ENCODE measurements around the gene LOXL1. TPM values are rescaled to one million over a fixed set of nuclear protein-coding genes. Genes with fewer than 3 reads are reported as not detected.

LOXL1 gene
- total and polyA plus RNA-seq, 4 experiments from 2014 or later: 1.6 to 13.1 (median 4.2) TPM

- intact Hi-C loops (cut with micrococcal nuclease): loop anchor here (2.0 to 10.0 kb wide), 4 partner anchors 65 to 1033 kb away; partner anchors contain the start of genes ARID3B, CLK3, LOXL1 and PPCDC
- H3K4me1 ChIP-seq (ENCODE audit: insufficient read depth, low read length): peaks cover 42% of the 10 kb centered on the region
- H3K4me3 ChIP-seq (ENCODE audit: low read length in 2 of 2): peak within 1 kb of the TSS; percentile 66 to 72
- peak; percentile 91 to 94 (median 91) for DNase-seq
- H3K27me3 ChIP-seq (ENCODE audit: insufficient read depth, low read length): no peaks in the 10 kb centered on the region
- H3K9me3 Mint-ChIP-seq: no peaks in the 10 kb centered on the region
- H3K27me3 Mint-ChIP-seq: no peaks in the 10 kb centered on the region
- no peaks in the 10 kb centered on the region for H3K9me3 ChIP-seq (ENCODE audit: control insufficient read depth in 1 of 2, low read length in 2 of 2)
- peak within 1 kb of the TSS; percentile 80 to 99 (median 84) for H3K4me3 Mint-ChIP-seq
- no peaks in the 10 kb centered on the region for H3K36me3 ChIP-seq (ENCODE audit: insufficient read depth, low read length)
- H3K4me1 Mint-ChIP-seq: peaks cover 26 to 59% (median 39%) of the 10 kb centered on the region in 4 donors
- peaks cover 4 to 14% of the 10 kb centered on the region in 2 donors for H3K36me3 Mint-ChIP-seq
- peak within 1 kb of the TSS; percentile 67 for H3K27ac ChIP-seq (ENCODE audit: low read depth, low read length)
- peak within 1 kb of the TSS; percentile 75 to 90 (median 86) for H3K27ac Mint-ChIP-seq
- CTCF ChIA-PET (ENCODE audit: partially characterized antibody): interaction anchor here (0.7 to 7.8 kb wide), 10 partner anchors 10 to 57 kb away, joined by 3 to 46 read pairs (median 3); no protein-coding TSS in a partner anchor
- POLR2A ChIA-PET (ENCODE audit: partially characterized antibody): interaction anchor here (0.6 to 1.6 kb wide), 6 partner anchors 9 to 28 kb away, joined by 3 to 5 read pairs (median 4); no protein-coding TSS in a partner anchor
Measured at GRCh38 chr15:73991726-73992593, 65.7 kb downstream of the LOXL1 start, which contains the start of gene STOML1. Gene STOML1 (minus strand): TSS chr15:73992295. CDS start chr15:73992223, 72 bp downstream.

DNA sequence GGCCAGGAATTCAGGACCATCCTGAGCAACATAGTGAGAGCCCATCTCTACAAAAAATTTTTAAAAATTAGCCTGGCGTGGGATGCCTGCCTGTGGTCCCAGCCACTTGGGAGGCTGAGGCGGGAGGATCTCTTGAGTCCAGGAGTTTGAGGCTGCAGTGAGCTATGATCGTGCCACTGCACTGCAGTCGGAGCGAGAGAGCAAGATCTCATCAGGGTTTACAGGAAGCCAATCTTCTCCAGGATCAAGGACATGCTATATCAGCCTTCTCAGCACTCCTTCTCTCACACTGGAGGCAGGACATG is 66.3 kb downstream of the LOXL1 start:
- peak overlapping the region; percentile 49 for H3K27ac ChIP-seq (ENCODE audit: low read depth, low read length)
- Mint-ChIP-seq H3K27ac (peak overlapping the region; percentile 64 to 90 (median 86)), H3K4me1 (peaks cover 29 to 65% (median 43%) of the 10 kb centered on the region in 4 donors), H3K9me3 (no peaks in the 10 kb centered on the region), H3K4me3 (peak overlapping the region; percentile 78 to 99 (median 84)), H3K27me3 (no peaks in the 10 kb centered on the region), H3K36me3 (peaks cover under 1 to 13% of the 10 kb centered on the region in 2 donors)
- no peaks in the 10 kb centered on the region for H3K27me3 ChIP-seq (ENCODE audit: insufficient read depth, low read length)
- peak overlapping the region; percentile 66 to 72 for H3K4me3 ChIP-seq (ENCODE audit: low read length in 2 of 2)
- no peaks in the 10 kb centered on the region for H3K36me3 ChIP-seq (ENCODE audit: insufficient read depth, low read length)
- peaks cover 48% of the 10 kb centered on the region for H3K4me1 ChIP-seq (ENCODE audit: insufficient read depth, low read length)
- POLR2A ChIA-PET (ENCODE audit: partially characterized antibody): interaction anchor here (0.6 to 1.6 kb wide), 6 partner anchors 9 to 28 kb away, joined by 3 to 5 read pairs (median 4); no protein-coding TSS in a partner anchor
- intact Hi-C loops (cut with micrococcal nuclease): loop anchor here (2.0 to 10.0 kb wide), 4 partner anchors 66 to 1032 kb away; partner anchors contain the start of genes ARID3B, CLK3, LOXL1 and PPCDC
- H3K9me3 ChIP-seq (ENCODE audit: control insufficient read depth in 1 of 2, low read length in 2 of 2): no peaks in the 10 kb centered on the region
- DNase-seq: no peak
- CTCF ChIA-PET (ENCODE audit: partially characterized antibody): interaction anchor here (0.7 to 7.8 kb wide), 10 partner anchors 11 to 56 kb away, joined by 3 to 46 read pairs (median 4); no protein-coding TSS in a partner anchor

- peaks cover 5% of the 10 kb centered on the region for H3K36me3 ChIP-seq (ENCODE audit: insufficient read depth, low read length)
- intact Hi-C loops (cut with micrococcal nuclease): loop anchor here (2.0 to 10.0 kb wide), 4 partner anchors 67 to 1031 kb away; partner anchors contain the start of genes ARID3B, CLK3, LOXL1 and PPCDC
- Mint-ChIP-seq H3K27ac (peak overlapping the region; percentile 73 to 98 (median 98)), H3K4me3 (peak overlapping the region; percentile 95 to 99 (median 98)), H3K36me3 (peaks cover 0 to 18% of the 10 kb centered on the region in 2 donors), H3K27me3 (no peaks in the 10 kb centered on the region), H3K9me3 (no peaks in the 10 kb centered on the region), H3K4me1 (peaks cover 30 to 73% (median 50%) of the 10 kb centered on the region in 4 donors)
- H3K4me1 ChIP-seq (ENCODE audit: insufficient read depth, low read length): peaks cover 56% of the 10 kb centered on the region
- H3K4me3 ChIP-seq (ENCODE audit: low read length in 2 of 2): peak overlapping the region; percentile 79 to 92
- DNase-seq: no peak
- ChIA-PET CTCF (ENCODE audit: partially characterized antibody) (interaction anchor here (0.7 to 7.8 kb wide), 20 partner anchors 9 to 1551 kb away, joined by 3 to 46 read pairs (median 4); no protein-coding TSS in a partner anchor), POLR2A (ENCODE audit: partially characterized antibody) (interaction anchor here (1.1 to 2.5 kb wide), 8 partner anchors 8 to 66 kb away, joined by 3 to 17 read pairs (median 6); no protein-coding TSS in a partner anchor)
- peak overlapping the region; percentile 89 for H3K27ac ChIP-seq (ENCODE audit: low read depth, low read length)
- no peaks in the 10 kb centered on the region for H3K27me3 ChIP-seq (ENCODE audit: insufficient read depth, low read length)
- H3K9me3 ChIP-seq (ENCODE audit: control insufficient read depth in 1 of 2, low read length in 2 of 2): no peaks in the 10 kb centered on the region
Measured at GRCh38 chr15:73993211-73993994, 67.1 kb downstream of the LOXL1 start.

- intact Hi-C loops (cut with micrococcal nuclease): loop anchor here (2.0 to 10.0 kb wide), 4 partner anchors 22 to 1030 kb away; partner anchors contain the start of genes ARID3B and PPCDC
- H3K4me1 Mint-ChIP-seq: peaks cover 35 to 84% (median 60%) of the 10 kb centered on the region in 4 donors
Measured at GRCh38 chr15:73994413-73994883, 68.2 kb downstream of the LOXL1 start, which contains the start of gene PML. Gene PML (plus strand): TSS chr15:73994716. CDS start chr15:73994813, 97 bp downstream.

DNA sequence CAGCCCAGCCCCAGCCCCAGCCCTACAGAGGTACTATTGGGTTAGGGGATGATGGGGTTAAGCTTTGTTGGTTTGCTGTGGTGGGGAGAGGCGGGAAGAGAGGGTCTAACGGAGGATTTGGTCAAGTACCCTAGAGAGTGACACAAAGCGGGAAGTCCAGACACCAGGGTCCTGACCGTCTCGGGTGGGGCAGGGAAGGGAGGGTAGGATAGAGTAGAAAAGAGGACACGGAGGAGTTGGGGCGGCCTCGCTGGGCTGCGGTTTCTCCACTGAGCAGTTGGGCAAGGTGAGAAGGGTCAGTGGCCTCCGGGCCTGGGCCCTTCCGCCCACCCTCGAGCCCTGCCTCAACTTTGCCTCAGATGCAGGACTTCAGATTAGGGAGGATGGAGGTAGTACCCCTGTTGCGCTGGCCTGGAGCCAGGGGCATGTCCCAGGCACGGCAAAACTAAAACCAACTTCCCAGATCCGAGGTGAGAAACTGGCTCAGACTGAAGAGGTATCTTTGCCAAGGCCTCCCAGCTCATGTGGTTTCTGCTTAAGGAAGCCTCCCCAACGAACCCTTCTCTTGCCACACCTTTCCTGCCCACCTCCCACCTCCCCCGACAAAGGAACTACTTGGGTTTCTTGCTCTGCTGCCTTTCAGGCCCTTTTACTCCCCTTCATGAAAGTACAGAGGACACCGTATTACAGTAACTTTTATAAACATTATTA is 68.8 kb downstream of the LOXL1 start:
- H3K4me3 ChIP-seq (ENCODE audit: low read length in 2 of 2): peak overlapping the region; percentile 79 to 92
- H3K9me3 ChIP-seq (ENCODE audit: control insufficient read depth in 1 of 2, low read length in 2 of 2): no peaks in the 10 kb centered on the region
- Mint-ChIP-seq H3K4me3 (peak overlapping the region; percentile 95 to 99 (median 98)), H3K4me1 (peaks cover 36 to 85% (median 61%) of the 10 kb centered on the region in 4 donors), H3K9me3 (no peaks in the 10 kb centered on the region), H3K27ac (peak overlapping the region; percentile 90 to 98 (median 98)), H3K27me3 (no peaks in the 10 kb centered on the region), H3K36me3 (peaks cover 6 to 26% of the 10 kb centered on the region in 2 donors)
- H3K36me3 ChIP-seq (ENCODE audit: insufficient read depth, low read length): peaks cover 15% of the 10 kb centered on the region
- peaks cover 68% of the 10 kb centered on the region for H3K4me1 ChIP-seq (ENCODE audit: insufficient read depth, low read length)
- CTCF ChIA-PET (ENCODE audit: partially characterized antibody): interaction anchor here (1.1 to 7.8 kb wide), 14 partner anchors 10 to 66 kb away, joined by 3 to 46 read pairs (median 6); no protein-coding TSS in a partner anchor
- POLR2A ChIA-PET (ENCODE audit: partially characterized antibody): interaction anchor here (0.8 to 2.5 kb wide), 11 partner anchors 9 to 466 kb away, joined by 3 to 17 read pairs (median 3); partner anchors contain the start of gene UBL7
- intact Hi-C loops (cut with micrococcal nuclease): loop anchor here (2.0 to 10.0 kb wide), 5 partner anchors 22 to 1030 kb away; partner anchors contain the start of genes ARID3B and PPCDC
- H3K27ac ChIP-seq (ENCODE audit: low read depth, low read length): peak overlapping the region; percentile 89
- peak in 2 of 5 donors; percentile 36 to 57 for DNase-seq
- H3K27me3 ChIP-seq (ENCODE audit: insufficient read depth, low read length): no peaks in the 10 kb centered on the region

More at GRCh38 chr15:73994413-73994883, 68.2 kb downstream of the LOXL1 start, which contains the start of gene PML:
- Mint-ChIP-seq H3K36me3 (peaks cover 6 to 26% of the 10 kb centered on the region in 2 donors), H3K27me3 (no peaks in the 10 kb centered on the region), H3K27ac (peak within 1 kb of the TSS; percentile 90 to 98 (median 98)), H3K9me3 (no peaks in the 10 kb centered on the region), H3K4me3 (peak within 1 kb of the TSS; percentile 95 to 99 (median 98))
- H3K27ac ChIP-seq (ENCODE audit: low read depth, low read length): peak within 1 kb of the TSS; percentile 89
- ChIA-PET CTCF (ENCODE audit: partially characterized antibody) (interaction anchor here (0.7 to 7.8 kb wide), 17 partner anchors 10 to 1550 kb away, joined by 3 to 46 read pairs (median 5); no protein-coding TSS in a partner anchor), POLR2A (ENCODE audit: partially characterized antibody) (interaction anchor here (0.7 to 2.5 kb wide), 13 partner anchors 9 to 1457 kb away, joined by 3 to 17 read pairs (median 4); partner anchors contain the start of genes SIN3A and UBL7)
- H3K27me3 ChIP-seq (ENCODE audit: insufficient read depth, low read length): no peaks in the 10 kb centered on the region
- H3K9me3 ChIP-seq (ENCODE audit: control insufficient read depth in 1 of 2, low read length in 2 of 2): no peaks in the 10 kb centered on the region
- peaks cover 67% of the 10 kb centered on the region for H3K4me1 ChIP-seq (ENCODE audit: insufficient read depth, low read length)
- peak; percentile 84 to 96 (median 87) for DNase-seq
- H3K4me3 ChIP-seq (ENCODE audit: low read length in 2 of 2): peak within 1 kb of the TSS; percentile 79 to 92
- peaks cover 14% of the 10 kb centered on the region for H3K36me3 ChIP-seq (ENCODE audit: insufficient read depth, low read length)

Data from CD4-positive, alpha-beta memory T cell (primary cell).